HepG2 (cell line): ENCODE measurements around the gene APOM. TPM values are rescaled to one million over a fixed set of nuclear protein-coding genes. Genes with fewer than 3 reads are reported as not detected.
A peak's percentile ranks its signal among the peaks of the same experiment; 100 is the strongest.

Source experiments
- ATF7-NPFF ChIP-seq: sonication (generic); formaldehyde crosslinking; IDR thresholded peaks from 2 replicates; pipeline ENCODE4 v1.8.1; 2023; ENCODE audit warnings: mild to moderate bottlenecking, low read depth, missing genetic modification reagents, moderate library complexity
- FOXO4 ChIP-seq: sonication (generic); formaldehyde crosslinking; conservative IDR thresholded peaks from 2 replicates; pipeline ENCODE4 v1.8.1; 2023; ENCODE audit warnings: missing genetic modification reagents
- GFI1 ChIP-seq: sonication (generic); formaldehyde crosslinking; IDR thresholded peaks from 2 replicates; pipeline ENCODE4 v1.5.0; 2020; ENCODE audit warnings: missing genetic modification reagents, mild to moderate bottlenecking, borderline replicate concordance
- HBP1 ChIP-seq: IDR thresholded peaks from 2 replicates; pipeline ENCODE4 v1.6.1; 2016; ENCODE audit warnings: low read depth, control low read depth
- JUND ChIP-seq: sonication (generic); formaldehyde crosslinking; IDR thresholded peaks from 2 replicates; pipeline ENCODE4 v1.8.0; 2022; ENCODE audit warnings: mild to moderate bottlenecking, missing genetic modification reagents
- PHF5A ChIP-seq: IDR thresholded peaks from one replicate; pipeline ENCODE4 v1.6.1; 2018; ENCODE audit warnings: low read depth, missing genetic modification reagents; ENCODE audit not compliant: unreplicated experiment
- SALL2 ChIP-seq: sonication (generic); formaldehyde crosslinking; IDR thresholded peaks from 2 replicates; pipeline ENCODE4 v1.8.1; 2023; ENCODE audit warnings: mild to moderate bottlenecking, missing genetic modification reagents, inconsistent platforms
- ZNF407 ChIP-seq: sonication (generic); formaldehyde crosslinking; IDR thresholded peaks from one replicate; pipeline ENCODE4 v1.5.1; 2020; ENCODE audit warnings: mild to moderate bottlenecking, missing genetic modification reagents; ENCODE audit errors: not compliant biosample characterization
- ZNF589 ChIP-seq: sonication (generic); formaldehyde crosslinking; conservative IDR thresholded peaks from 2 replicates; pipeline ENCODE4 v1.8.0; 2022; ENCODE audit warnings: mild to moderate bottlenecking, moderate library complexity, missing genetic modification reagents
- ZSCAN21 ChIP-seq: sonication (generic); formaldehyde crosslinking; IDR thresholded peaks from 2 replicates; pipeline ENCODE4 v1.8.0; 2022; ENCODE audit warnings: mild to moderate bottlenecking, missing genetic modification reagents, moderate library complexity, borderline replicate concordance
- ZXDC ChIP-seq: sonication (generic); formaldehyde crosslinking; IDR thresholded peaks from 2 replicates; pipeline ENCODE4 v1.5.0; 2020; ENCODE audit warnings: mild to moderate bottlenecking, missing genetic modification reagents
- polyA plus RNA-seq, 8 experiments: library from polyadenylated mRNA; depleted of rRNA in 3 of 8; stranded (reverse) in 7 of 8; unstranded in 1 of 8; fragments of >200 nt; fragmentation: Illumina TruSeq in 4 of 8; extraction: Trizol in 4 of 8; gene quantifications; 2 replicates each; pipeline versions ENCODE4 v1.2.1 to v1.2.3, GENCODE V29; 2011 to 2016; ENCODE audit warnings: low read depth in 4 of 8, missing spikeins in 1 of 8, mixed read lengths in 1 of 8; ENCODE audit not compliant: insufficient read depth in 1 of 8
- total RNA-seq, 5 experiments: library from RNA; depleted of rRNA; stranded (reverse); fragments of >200 nt; fragmentation: Illumina TruSeq; extraction: Trizol; gene quantifications; 2 replicates each; pipeline ENCODE4 v1.2.3, GENCODE V29; 2016; ENCODE audit warnings: low read depth in 1 of 5
- TF ChIP-seq, protein P1 (sequence below): sonication (generic); formaldehyde crosslinking; IDR thresholded peaks from 2 replicates; pipeline ENCODE4 v1.5.0; 2020; ENCODE audit warnings: mild to moderate bottlenecking, missing genetic modification reagents, moderate library complexity

Gene APOM
- total and polyA plus RNA-seq, 2 of the 13 experiments (the other 11 are each of a cell fraction or from before 2014, with no cell fraction given), result 98.2 to 1,140 TPM

DNA sequence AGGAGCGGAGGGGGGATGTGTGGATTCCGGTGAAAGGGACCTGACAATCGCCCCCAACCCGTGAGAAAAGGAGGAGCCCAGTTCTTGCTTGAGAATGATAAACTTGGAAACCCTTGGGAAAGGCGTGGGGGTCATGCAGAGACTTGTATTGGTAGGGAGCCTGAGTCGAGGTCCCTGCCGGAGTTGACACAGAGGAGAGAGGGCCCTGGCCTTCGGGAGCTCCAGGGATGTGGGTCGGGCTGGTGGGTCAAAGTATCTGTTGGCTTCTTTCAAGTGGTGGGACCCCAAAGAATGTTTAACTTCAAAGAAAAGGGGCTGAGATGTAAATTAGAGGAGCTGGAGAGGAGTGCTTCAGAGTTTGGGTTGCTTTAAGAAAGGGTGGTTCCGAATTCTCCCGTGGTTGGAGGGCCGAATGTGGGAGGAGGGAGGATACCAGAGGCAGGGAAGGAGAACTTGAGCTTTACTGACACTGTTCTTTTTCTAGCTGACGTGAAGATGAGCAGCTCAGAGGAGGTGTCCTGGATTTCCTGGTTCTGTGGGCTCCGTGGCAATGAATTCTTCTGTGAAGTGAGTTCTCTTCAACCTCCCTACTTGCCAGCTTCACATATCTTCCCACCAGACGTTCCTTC lies 10.8 kb downstream of the APOM start (continued):
- TF ChIP-seq ZXDC (CRISPR knock-in tag) (no peak), ZNF589 (CRISPR knock-in tag) (no peak), GFI1 (CRISPR knock-in tag) (no peak), ATF7-NPFF (0 out of 2 replicates have a peak, but pooled peaks have one; percentile 2), PHF5A (CRISPR knock-in tag) (no peak), ZNF407 (CRISPR knock-in tag) (no peak), SALL2 (no peak; the same call in 1 of the 2 replicates), FOXO4 (CRISPR knock-in tag) (0 out of 2 replicates have a peak, but pooled peaks have one; percentile 83), HBP1 (CRISPR knock-in tag) (0 out of 2 replicates have a peak, but pooled peaks have one; percentile 9), JUND (CRISPR knock-in tag) (no peak), ZSCAN21 (CRISPR knock-in tag) (no peak)
- TF ChIP-seq, protein P1, sequence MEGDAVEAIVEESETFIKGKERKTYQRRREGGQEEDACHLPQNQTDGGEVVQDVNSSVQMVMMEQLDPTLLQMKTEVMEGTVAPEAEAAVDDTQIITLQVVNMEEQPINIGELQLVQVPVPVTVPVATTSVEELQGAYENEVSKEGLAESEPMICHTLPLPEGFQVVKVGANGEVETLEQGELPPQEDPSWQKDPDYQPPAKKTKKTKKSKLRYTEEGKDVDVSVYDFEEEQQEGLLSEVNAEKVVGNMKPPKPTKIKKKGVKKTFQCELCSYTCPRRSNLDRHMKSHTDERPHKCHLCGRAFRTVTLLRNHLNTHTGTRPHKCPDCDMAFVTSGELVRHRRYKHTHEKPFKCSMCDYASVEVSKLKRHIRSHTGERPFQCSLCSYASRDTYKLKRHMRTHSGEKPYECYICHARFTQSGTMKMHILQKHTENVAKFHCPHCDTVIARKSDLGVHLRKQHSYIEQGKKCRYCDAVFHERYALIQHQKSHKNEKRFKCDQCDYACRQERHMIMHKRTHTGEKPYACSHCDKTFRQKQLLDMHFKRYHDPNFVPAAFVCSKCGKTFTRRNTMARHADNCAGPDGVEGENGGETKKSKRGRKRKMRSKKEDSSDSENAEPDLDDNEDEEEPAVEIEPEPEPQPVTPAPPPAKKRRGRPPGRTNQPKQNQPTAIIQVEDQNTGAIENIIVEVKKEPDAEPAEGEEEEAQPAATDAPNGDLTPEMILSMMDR, result no peak
